ENCODE results near the gene UBA3. TPM values are rescaled to one million over a fixed set of nuclear protein-coding genes. Genes with fewer than 3 reads are reported as not detected.
A peak's percentile ranks its signal among the peaks of the same experiment; 100 is the strongest.

Gene UBA3
- total and polyA plus RNA-seq, 2 of the 13 experiments (the other 11 are each of a cell fraction or from before 2014, with no cell fraction given): 40.7 to 49.0 TPM

- TF ChIP-seq ESRRA (CRISPR knock-in tag; IDR thresholded peaks at IDR 0.05; ENCODE audit: low read depth) (no peak), DR1 (CRISPR knock-in tag; IDR thresholded peaks at IDR 0.05) (0 out of 2 replicates have a peak, but pooled peaks have one; percentile 30), TFAP4 (IDR thresholded peaks at IDR 0.05; ENCODE audit: borderline replicate concordance, low read depth) (no peak), PRMT3 (CRISPR knock-in tag; IDR thresholded peaks at IDR 0.05; ENCODE audit: borderline replicate concordance, low read depth) (no peak), NR0B2 (CRISPR knock-in tag; IDR thresholded peaks at IDR 0.05) (peak; percentile 17; the same call in 1 of the 2 replicates), KIAA2018 (CRISPR knock-in tag; IDR thresholded peaks at IDR 0.05; ENCODE audit: borderline replicate concordance) (no peak), PHF5A (CRISPR knock-in tag; IDR thresholded peaks at IDR 0.05; ENCODE audit: low read depth, unreplicated experiment) (peak; percentile 10), FLYWCH1 (CRISPR knock-in tag; IDR thresholded peaks at IDR 0.05) (peak; percentile 12; the same call in 1 of the 2 replicates), ZNF20 (CRISPR knock-in tag; IDR thresholded peaks at IDR 0.05) (0 out of 2 replicates have a peak, but pooled peaks have one; percentile 50)
These were observed 66.1 kb downstream of the UBA3 start (continued) for GRCh38 chr3:69014022-69014580.
